ENCODE data around the gene GUCD1. TPM values are rescaled to one million over a fixed set of nuclear protein-coding genes. Genes with fewer than 3 reads are reported as not detected.

GUCD1 gene
- total RNA-seq, 2 experiments from 2014 or later, result 99.7 to 111 TPM

- Mint-ChIP-seq H3K4me1 (ENCODE audit: low read depth) (peaks cover 12% of the 10 kb centered on the region), H3K9me3 (no peaks in the 10 kb centered on the region), H3K27me3 (peaks cover 15% of the 10 kb centered on the region), H3K36me3 (ENCODE audit: low read depth) (no peaks in the 10 kb centered on the region), H3K4me3 (no peak overlapping the region), H3K27ac (no peak overlapping the region)
- no peak for TF ChIP-seq CTCF (IDR thresholded peaks at IDR 0.05)
- ATAC-seq (peak; percentile 17), DNase-seq (no peak)
- POLR2A ChIA-PET, result interaction anchor here (1.5 kb wide), 1 partner anchor 14 kb away, joined by 3 read pairs; no protein-coding TSS in a partner anchor
- intact Hi-C loops (cut with micrococcal nuclease), result no loop called here
- CTCF ChIA-PET, result interaction anchor here (1.7 kb wide), 1 partner anchor 76 kb away, joined by 5 read pairs; no protein-coding TSS in a partner anchor
These were observed 57.1 kb downstream of the GUCD1 start for GRCh38 chr22:24497841-24498258.

- ChIA-PET CTCF (interaction anchor here (0.7 kb wide), 1 partner anchor 14 kb away, joined by 3 read pairs; no protein-coding TSS in a partner anchor), POLR2A (interaction anchor here (0.5 to 1.5 kb wide), 2 partner anchors 13 to 174 kb away, joined by 3 read pairs; no protein-coding TSS in a partner anchor)
- no peaks in the 10 kb centered on the region for H3K9me3 Mint-ChIP-seq
- no peak overlapping the region for H3K27ac Mint-ChIP-seq
- no peak overlapping the region for H3K4me3 Mint-ChIP-seq
- ATAC-seq (no peak), DNase-seq (no peak)
- peaks cover 19% of the 10 kb centered on the region for H3K27me3 Mint-ChIP-seq
- no peak for TF ChIP-seq CTCF (IDR thresholded peaks at IDR 0.05)
- no peaks in the 10 kb centered on the region for H3K36me3 Mint-ChIP-seq (ENCODE audit: low read depth)
- peaks cover 12% of the 10 kb centered on the region for H3K4me1 Mint-ChIP-seq (ENCODE audit: low read depth)
- intact Hi-C loops (cut with micrococcal nuclease), result no loop called here
These were observed 58.3 kb downstream of the GUCD1 start for GRCh38 chr22:24496661-24497060.

- no peak for TF ChIP-seq CTCF (IDR thresholded peaks at IDR 0.05)
- ChIA-PET POLR2A (interaction anchor here (0.5 to 1.5 kb wide), 3 partner anchors 12 to 174 kb away, joined by 3 read pairs; no protein-coding TSS in a partner anchor), CTCF (interaction anchor here (0.7 kb wide), 1 partner anchor 13 kb away, joined by 3 read pairs; no protein-coding TSS in a partner anchor)
- Mint-ChIP-seq H3K27me3 (peaks cover 19% of the 10 kb centered on the region), H3K4me3 (no peak overlapping the region), H3K9me3 (no peaks in the 10 kb centered on the region), H3K27ac (no peak overlapping the region), H3K4me1 (ENCODE audit: low read depth) (peaks cover 12% of the 10 kb centered on the region), H3K36me3 (ENCODE audit: low read depth) (no peaks in the 10 kb centered on the region)
- ATAC-seq, result no peak
- intact Hi-C loops (cut with micrococcal nuclease), result no loop called here
- DNase-seq, result no peak
These were observed 58.7 kb downstream of the GUCD1 start for GRCh38 chr22:24496234-24496633.

GRCh38 chr22:24495365-24495675, 59.6 kb downstream of the GUCD1 start:
- ATAC-seq (no peak), DNase-seq (no peak)
- CTCF ChIA-PET, result no interaction called here
- peaks cover 19% of the 10 kb centered on the region for H3K27me3 Mint-ChIP-seq
- H3K4me1 Mint-ChIP-seq (ENCODE audit: low read depth), result peaks cover 12% of the 10 kb centered on the region
- H3K27ac Mint-ChIP-seq, result no peak overlapping the region
- no peak overlapping the region for H3K4me3 Mint-ChIP-seq
- no peak for TF ChIP-seq CTCF (IDR thresholded peaks at IDR 0.05)
- no peaks in the 10 kb centered on the region for H3K9me3 Mint-ChIP-seq
- no peaks in the 10 kb centered on the region for H3K36me3 Mint-ChIP-seq (ENCODE audit: low read depth)
- intact Hi-C loops (cut with micrococcal nuclease), result no loop called here
- POLR2A ChIA-PET, result no interaction called here

- ChIA-PET POLR2A (no interaction called here), CTCF (no interaction called here)
- no peak within 1 kb of the TSS for H3K27ac Mint-ChIP-seq
- no peak for DNase-seq
- TF ChIP-seq CTCF (IDR thresholded peaks at IDR 0.05), result no peak
- peaks cover 19% of the 10 kb centered on the region for H3K27me3 Mint-ChIP-seq
- no peaks in the 10 kb centered on the region for H3K9me3 Mint-ChIP-seq
- H3K36me3 Mint-ChIP-seq (ENCODE audit: low read depth), result no peaks in the 10 kb centered on the region
- H3K4me3 Mint-ChIP-seq, result no peak within 1 kb of the TSS
- intact Hi-C loops (cut with micrococcal nuclease), result no loop called here
- H3K4me1 Mint-ChIP-seq (ENCODE audit: low read depth), result peaks cover 12% of the 10 kb centered on the region
- no peak for ATAC-seq
These were observed 60.2 kb downstream of the GUCD1 start, which contains the start of gene UPB1 for GRCh38 chr22:24494528-24495364. Gene UPB1 (plus strand): TSS chr22:24495332. CDS start chr22:24495404, 72 bp downstream.

Data from activated CD8-positive, alpha-beta T cell treated with anti-CD3 and anti-CD28 coated beads for 36 hours (primary cell).